Activated CD8-positive, alpha-beta T cell treated with anti-CD3 and anti-CD28 coated beads for 36 hours (primary cell): ENCODE data around the gene INO80. TPM values are rescaled to one million over a fixed set of nuclear protein-coding genes. Genes with fewer than 3 reads are reported as not detected.
A peak's percentile ranks its signal among the peaks of the same experiment; 100 is the strongest.

Experiments
- ATAC-seq: fragments of 200-7000 bp; cut with Tn5 transposase; one replicate; pipeline ENCODE4 v1.10.0; 2021; ENCODE audit warnings: mild to moderate bottlenecking, moderate library complexity
- CTCF ChIA-PET: fragments of 350-600 bp; sonication (Branson Sonifier 250); formaldehyde crosslinking; loops from one replicate; lab custom pipeline; 2021; ENCODE audit warnings: antibody characterized with exemption; lab: Charles Lee
- POLR2A ChIA-PET: fragments of 350-600 bp; sonication (Branson Sonifier 250); formaldehyde crosslinking; loops from one replicate; lab custom pipeline; 2021; ENCODE audit warnings: antibody characterized with exemption; lab: Charles Lee
- DNase-seq: peaks from one replicate; pipeline ENCODE4 v3.0.0-alpha.2; 2020
- H3K27ac Mint-ChIP-seq: one replicate; pipeline ENCODE4 v1.8.0; 2021; ENCODE audit warnings: mild to moderate bottlenecking, mixed read lengths
- H3K27me3 Mint-ChIP-seq: one replicate; pipeline ENCODE4 v1.8.0; 2021; ENCODE audit warnings: mixed read lengths
- H3K36me3 Mint-ChIP-seq: one replicate; pipeline ENCODE4 v1.8.0; 2021; ENCODE audit warnings: low read depth, mixed read lengths
- H3K4me1 Mint-ChIP-seq: one replicate; pipeline ENCODE4 v1.8.0; 2021; ENCODE audit warnings: low read depth, mixed read lengths
- H3K4me3 Mint-ChIP-seq: one replicate; pipeline ENCODE4 v1.8.0; 2021; ENCODE audit warnings: mild to moderate bottlenecking, moderate library complexity, mixed read lengths
- H3K9me3 Mint-ChIP-seq: one replicate; pipeline ENCODE4 v1.8.0; 2021; ENCODE audit warnings: mixed read lengths
- CTCF ChIP-seq: fragments of 200-600 bp; IDR thresholded peaks from one replicate; pipeline ENCODE4 v1.8.0; 2022; ENCODE audit warnings: antibody characterized with exemption, mild to moderate bottlenecking
- intact Hi-C: fragments of 100-400 bp; cut with micrococcal nuclease; formaldehyde crosslinking; loops from one replicate; pipeline ENCODE4 v1.10.0; 2022
- total RNA-seq, 2 experiments: library from RNA; stranded (reverse); gene quantifications; one replicate each; pipeline ENCODE4 v1.2.3, GENCODE V29; 2021

Gene INO80
- total RNA-seq, 2 experiments from 2014 or later: 19.1 to 20.2 TPM

GRCh38 chr15:41022487-41023090 is 93.5 kb downstream of the INO80 start:
- no peak overlapping the region for H3K27ac Mint-ChIP-seq
- TF ChIP-seq CTCF: peak; percentile 67
- ChIA-PET POLR2A (no interaction called here), CTCF (interaction anchor here (0.8 to 9.5 kb wide), 17 partner anchors 15 to 165 kb away, joined by 3 to 126 read pairs (median 4); no protein-coding TSS in a partner anchor)
- no peaks in the 10 kb centered on the region for H3K4me1 Mint-ChIP-seq
- ATAC-seq: peak; percentile 70
- peak; percentile 49 for DNase-seq
- H3K36me3 Mint-ChIP-seq: peaks cover 18% of the 10 kb centered on the region
- H3K27me3 Mint-ChIP-seq: no peaks in the 10 kb centered on the region
- intact Hi-C loops: loop anchor here (10.0 kb wide), 1 partner anchor 118 kb away; no protein-coding TSS in a partner anchor
- H3K9me3 Mint-ChIP-seq: no peaks in the 10 kb centered on the region
- H3K4me3 Mint-ChIP-seq: no peak overlapping the region

GRCh38 chr15:41020829-41021228 is 95.3 kb downstream of the INO80 start:
- H3K36me3 Mint-ChIP-seq: peaks cover 13% of the 10 kb centered on the region
- ChIA-PET CTCF (interaction anchor here (1.2 to 9.5 kb wide), 6 partner anchors 50 to 163 kb away, joined by 3 to 126 read pairs (median 4); partner anchors contain the start of gene VPS18), POLR2A (no interaction called here)

GRCh38 chr15:41020311-41020710 is 95.8 kb downstream of the INO80 start:
- no peak overlapping the region for H3K4me3 Mint-ChIP-seq
- TF ChIP-seq CTCF: no peak

More at GRCh38 chr15:41020829-41021228, 95.3 kb downstream of the INO80 start:
- no peak for TF ChIP-seq CTCF
- Mint-ChIP-seq H3K4me1 (no peaks in the 10 kb centered on the region), H3K4me3 (no peak overlapping the region), H3K9me3 (no peaks in the 10 kb centered on the region), H3K27ac (no peak overlapping the region), H3K27me3 (no peaks in the 10 kb centered on the region)
- intact Hi-C loops: loop anchor here (10.0 kb wide), 1 partner anchor 116 kb away; no protein-coding TSS in a partner anchor
- ATAC-seq (no peak), DNase-seq (no peak)

GRCh38 chr15:41019174-41019573 is 96.9 kb downstream of the INO80 start:
- Mint-ChIP-seq H3K4me1 (peaks cover under 1% of the 10 kb centered on the region), H3K36me3 (peaks cover 21% of the 10 kb centered on the region), H3K4me3 (no peak overlapping the region), H3K27me3 (no peaks in the 10 kb centered on the region), H3K9me3 (no peaks in the 10 kb centered on the region), H3K27ac (no peak overlapping the region)
- POLR2A ChIA-PET: no interaction called here
- TF ChIP-seq CTCF: no peak
- DNase-seq (no peak), ATAC-seq (no peak)
- CTCF ChIA-PET: interaction anchor here (1.4 to 9.5 kb wide), 5 partner anchors 77 to 160 kb away, joined by 4 to 126 read pairs (median 9); partner anchors contain the start of gene VPS18
- intact Hi-C loops: no loop called here

More at GRCh38 chr15:41020311-41020710, 95.8 kb downstream of the INO80 start:
- ATAC-seq (no peak), DNase-seq (no peak)
- intact Hi-C loops: loop anchor here (10.0 kb wide), 1 partner anchor 116 kb away; no protein-coding TSS in a partner anchor
- Mint-ChIP-seq H3K4me1 (no peaks in the 10 kb centered on the region), H3K27me3 (no peaks in the 10 kb centered on the region), H3K9me3 (no peaks in the 10 kb centered on the region), H3K27ac (no peak overlapping the region), H3K36me3 (peaks cover 13% of the 10 kb centered on the region)
- ChIA-PET POLR2A (no interaction called here), CTCF (interaction anchor here (0.8 to 9.5 kb wide), 4 partner anchors 14 to 161 kb away, joined by 3 to 126 read pairs (median 4); partner anchors contain the start of gene VPS18)

GRCh38 chr15:41018534-41018933 is 97.5 kb downstream of the INO80 start:
- H3K9me3 Mint-ChIP-seq: no peaks in the 10 kb centered on the region
- H3K4me1 Mint-ChIP-seq: peaks cover 3% of the 10 kb centered on the region
- DNase-seq: no peak
- TF ChIP-seq CTCF: no peak
- ChIA-PET POLR2A (interaction anchor here (0.8 kb wide), 1 partner anchor 114 kb away, joined by 3 read pairs; no protein-coding TSS in a partner anchor), CTCF (interaction anchor here (1.6 to 9.5 kb wide), 4 partner anchors 77 to 159 kb away, joined by 4 to 126 read pairs (median 10); no protein-coding TSS in a partner anchor)
- H3K36me3 Mint-ChIP-seq: peaks cover 23% of the 10 kb centered on the region
- H3K27me3 Mint-ChIP-seq: no peaks in the 10 kb centered on the region
- intact Hi-C loops: no loop called here
- H3K4me3 Mint-ChIP-seq: no peak overlapping the region
- no peak for ATAC-seq
- no peak overlapping the region for H3K27ac Mint-ChIP-seq
